ENCODE data around the gene AGBL3. TPM values are rescaled to one million over a fixed set of nuclear protein-coding genes. Genes with fewer than 3 reads are reported as not detected.

Gene AGBL3
- total and polyA plus RNA-seq, 2 of the 8 experiments (the other 6 are each of a cell fraction or from before 2014, with no cell fraction given), result 1.1 to 1.9 TPM

- Histone ChIP-seq H2AK5ac (ENCODE audit: low read depth, low read length) (0 out of 2 replicates have a peak overlapping the region, but pooled peaks have one; percentile 82), H2BK12ac (ENCODE audit: low read depth, low read length) (no peak overlapping the region), H3K79me2 (ENCODE audit: control insufficient read depth in 1 of 2, insufficient read depth in 2 of 2, low read length in 2 of 2) (no peaks in the 10 kb centered on the region), H3K27ac (ENCODE audit: low read depth, low read length) (no peak overlapping the region), H3K4me1 (replicated peaks in 1 of 4; ENCODE audit: control insufficient read depth in 3 of 4, insufficient read depth in 4 of 4, low read length in 3 of 4) (no peaks in the 10 kb centered on the region), H3K27me3 (replicated peaks in 1 of 4; ENCODE audit: control insufficient read depth in 3 of 4, extremely low read depth in 1 of 4, insufficient read depth in 3 of 4, low read length in 3 of 4) (no peaks in the 10 kb centered on the region), H3K56ac (replicated peaks; ENCODE audit: insufficient read length, low read depth, low read length) (no peak overlapping the region), H4K20me1 (replicated peaks in 1 of 2; ENCODE audit: control insufficient read depth in 1 of 2, insufficient read depth in 2 of 2, low read length in 2 of 2) (no peaks in the 10 kb centered on the region), H3K23ac (ENCODE audit: insufficient read length) (no peak overlapping the region), H3K36me3 (ENCODE audit: control insufficient read depth in 2 of 4, insufficient read depth in 4 of 4, low read length in 3 of 4) (no peaks in the 10 kb centered on the region), H2BK15ac (ENCODE audit: low read length) (no peak overlapping the region), H3K4ac (replicated peaks; ENCODE audit: insufficient read length, low read depth, low read length) (no peak overlapping the region), H2BK120ac (replicated peaks; ENCODE audit: low read depth, low read length) (no peak overlapping the region), H2BK20ac (ENCODE audit: low read length) (no peak overlapping the region), H3K4me3 (ENCODE audit: extremely low read depth in 1 of 4, insufficient read depth in 2 of 4, low read depth in 3 of 4, low read length in 4 of 4) (no peak overlapping the region), H3K23me2 (ENCODE audit: low read depth, low read length) (no peaks in the 10 kb centered on the region), H3K18ac (ENCODE audit: extremely low read depth, low read length) (no peak overlapping the region), H3K4me2 (ENCODE audit: insufficient read depth in 1 of 2, low read depth in 2 of 2, low read length in 2 of 2) (no peak overlapping the region), H3K9ac (replicated peaks in 1 of 4; ENCODE audit: extremely low read depth in 1 of 4, low read depth in 3 of 4, low read length in 3 of 4) (no peak overlapping the region), H4K5ac (ENCODE audit: insufficient read length, low read depth, low read length) (no peak overlapping the region), H2AFZ (ENCODE audit: low read length) (no peak overlapping the region), H4K8ac (ENCODE audit: extremely low read depth, insufficient read depth, low read length) (no peak overlapping the region), H2BK5ac (ENCODE audit: low read depth, low read length) (no peak overlapping the region), H3K79me1 (ENCODE audit: low read depth, low read length) (no peaks in the 10 kb centered on the region; the same call in 1 of the 2 replicates), H3K14ac (ENCODE audit: insufficient read length) (no peak overlapping the region), H4K91ac (replicated peaks; ENCODE audit: insufficient read length, low read length) (no peak overlapping the region), H3K9me3 (ENCODE audit: insufficient read depth in 2 of 2, low read depth in 1 of 2, low read length in 1 of 2) (no peaks in the 10 kb centered on the region; a peak in 1 of 4 replicates)
- WGBS, 2 experiments (ENCODE audit: extremely low coverage in 1 of 2, insufficient coverage in 1 of 2, insufficient read length in 1 of 2, insufficient replicate concordance in 2 of 2, low coverage in 1 of 2, low lambda C conversion rate in 2 of 2, missing lambda C conversion rate in 1 of 2), result 97% methylated on average over 2 of the region's 2 CpGs; no CpG with 5 or more reads in 1 of the 2 experiments
- POLR2A ChIA-PET (ENCODE audit: partially characterized antibody), result interaction anchor here (1.6 kb wide), 1 partner anchor 37 kb away, joined by 5 read pairs; the partner anchor contains the start of gene AGBL3
- CTCF ChIA-PET (ENCODE audit: partially characterized antibody), result interaction anchor here (0.9 to 2.9 kb wide), 5 partner anchors 10 to 140 kb away, joined by 3 to 10 read pairs (median 3); no protein-coding TSS in a partner anchor
- no peak for DNase-seq (ENCODE audit: low read depth in 1 of 2, low spot score in 2 of 2)
- FAIRE-seq, result no peak
- no peak for TF ChIP-seq HDAC2 (IDR thresholded peaks at IDR 0.05; ENCODE audit: borderline replicate concordance in 1 of 2, low read depth in 2 of 2, low read length in 2 of 2)
- no peak for TF ChIP-seq YY1 (IDR thresholded peaks at IDR 0.05; ENCODE audit: low read depth, low read length)
- TF ChIP-seq SUZ12 (IDR thresholded peaks at IDR 0.05; ENCODE audit: low read length), result no peak
- TF ChIP-seq KDM1A (IDR thresholded peaks at IDR 0.05; ENCODE audit: borderline replicate concordance, low read length), result no peak
- TF ChIP-seq TAF1 (IDR thresholded peaks at IDR 0.05; ENCODE audit: low read depth, low read length), result no peak
- no peak for TF ChIP-seq TEAD4 (IDR thresholded peaks at IDR 0.05; ENCODE audit: low read depth, low read length)
- no peak for TF ChIP-seq ATF2 (IDR thresholded peaks at IDR 0.05; ENCODE audit: low read length)
- no peak for TF ChIP-seq RFX5 (IDR thresholded peaks at IDR 0.05; ENCODE audit: borderline replicate concordance, low read depth, low read length)
- no peak for TF ChIP-seq BACH1 (IDR thresholded peaks at IDR 0.05; ENCODE audit: low read length)
- no peak for TF ChIP-seq CBX8 (IDR thresholded peaks at IDR 0.05; ENCODE audit: borderline replicate concordance, low read depth, low read length)
- TF ChIP-seq CREB1 (IDR thresholded peaks at IDR 0.05), result no peak
- TF ChIP-seq E2F6 (IDR thresholded peaks at IDR 0.05), result no peak
Observed at GRCh38 chr7:135023622-135024021, 37.3 kb downstream of the AGBL3 start.

All from H1 (cell line).